ENCODE data around the gene LIMA1.

DNA sequence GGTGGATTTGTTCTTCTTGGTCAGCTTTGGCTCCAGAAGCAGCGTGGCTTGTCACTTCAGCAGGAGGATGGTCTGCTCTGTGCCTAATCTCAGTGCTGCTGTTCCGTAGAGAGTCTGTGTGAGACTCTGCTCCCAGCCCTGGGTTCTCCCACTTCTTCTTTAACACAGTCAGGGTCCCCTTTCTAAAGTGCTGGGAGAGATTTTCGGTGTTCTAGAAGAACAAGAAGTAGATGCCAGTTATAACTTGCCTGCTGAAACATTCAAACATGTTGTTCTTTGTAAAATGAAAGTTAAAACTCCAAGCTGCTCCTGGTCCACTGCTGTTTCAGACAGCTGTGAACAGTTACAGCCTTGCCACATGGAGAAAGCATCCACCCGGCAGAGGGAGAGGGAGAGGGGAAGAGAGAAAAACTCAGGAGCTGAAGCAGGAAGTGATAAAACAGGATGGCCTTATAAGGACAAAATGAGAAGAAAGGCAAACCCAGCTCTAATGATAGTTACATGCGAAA lies 61.0 kb downstream of the LIMA1 start:
- TF ChIP-seq, protein P1, sequence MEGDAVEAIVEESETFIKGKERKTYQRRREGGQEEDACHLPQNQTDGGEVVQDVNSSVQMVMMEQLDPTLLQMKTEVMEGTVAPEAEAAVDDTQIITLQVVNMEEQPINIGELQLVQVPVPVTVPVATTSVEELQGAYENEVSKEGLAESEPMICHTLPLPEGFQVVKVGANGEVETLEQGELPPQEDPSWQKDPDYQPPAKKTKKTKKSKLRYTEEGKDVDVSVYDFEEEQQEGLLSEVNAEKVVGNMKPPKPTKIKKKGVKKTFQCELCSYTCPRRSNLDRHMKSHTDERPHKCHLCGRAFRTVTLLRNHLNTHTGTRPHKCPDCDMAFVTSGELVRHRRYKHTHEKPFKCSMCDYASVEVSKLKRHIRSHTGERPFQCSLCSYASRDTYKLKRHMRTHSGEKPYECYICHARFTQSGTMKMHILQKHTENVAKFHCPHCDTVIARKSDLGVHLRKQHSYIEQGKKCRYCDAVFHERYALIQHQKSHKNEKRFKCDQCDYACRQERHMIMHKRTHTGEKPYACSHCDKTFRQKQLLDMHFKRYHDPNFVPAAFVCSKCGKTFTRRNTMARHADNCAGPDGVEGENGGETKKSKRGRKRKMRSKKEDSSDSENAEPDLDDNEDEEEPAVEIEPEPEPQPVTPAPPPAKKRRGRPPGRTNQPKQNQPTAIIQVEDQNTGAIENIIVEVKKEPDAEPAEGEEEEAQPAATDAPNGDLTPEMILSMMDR (IDR thresholded peaks at IDR 0.05): peak in 2 of 7 experiments; percentile 8 to 15
- TF ChIP-seq POLR2A (IDR thresholded peaks at IDR 0.05): peak in 1 of 3 donors; percentile 12

Measured in body of pancreas (tissue), 4 donors.